GM10847 (cell line): ENCODE measurements around the gene KPNA2.
A peak's percentile ranks its signal among the peaks of the same experiment; 100 is the strongest.

Experiments
- POLR2A ChIP-seq: IDR thresholded peaks from 2 replicates; pipeline ENCODE4 v1.6.1; 2011; ENCODE audit not compliant: insufficient read length; ENCODE audit errors: extremely low read depth

KPNA2 gene

DNA sequence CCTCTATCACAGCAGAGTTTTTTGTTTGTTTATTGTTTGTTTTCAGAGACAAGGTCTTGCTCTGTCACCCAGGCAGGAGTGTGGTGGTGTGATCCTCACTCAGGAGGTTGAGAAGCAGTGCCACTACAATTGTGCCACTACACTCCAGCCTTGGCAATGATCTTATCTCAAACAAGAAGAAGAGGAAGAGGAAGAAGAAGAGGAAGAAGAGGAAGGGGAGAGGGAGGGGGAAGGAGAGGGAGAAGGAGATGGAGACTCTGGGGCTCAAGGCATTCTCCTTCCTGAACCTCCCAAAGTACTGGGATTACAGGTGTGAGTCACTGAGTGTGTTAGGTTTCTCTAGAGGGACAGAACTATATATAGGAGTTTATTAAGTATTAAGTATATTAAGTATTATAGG is 22.1 kb upstream of the KPNA2 start:
- no peak for TF ChIP-seq POLR2A

DNA sequence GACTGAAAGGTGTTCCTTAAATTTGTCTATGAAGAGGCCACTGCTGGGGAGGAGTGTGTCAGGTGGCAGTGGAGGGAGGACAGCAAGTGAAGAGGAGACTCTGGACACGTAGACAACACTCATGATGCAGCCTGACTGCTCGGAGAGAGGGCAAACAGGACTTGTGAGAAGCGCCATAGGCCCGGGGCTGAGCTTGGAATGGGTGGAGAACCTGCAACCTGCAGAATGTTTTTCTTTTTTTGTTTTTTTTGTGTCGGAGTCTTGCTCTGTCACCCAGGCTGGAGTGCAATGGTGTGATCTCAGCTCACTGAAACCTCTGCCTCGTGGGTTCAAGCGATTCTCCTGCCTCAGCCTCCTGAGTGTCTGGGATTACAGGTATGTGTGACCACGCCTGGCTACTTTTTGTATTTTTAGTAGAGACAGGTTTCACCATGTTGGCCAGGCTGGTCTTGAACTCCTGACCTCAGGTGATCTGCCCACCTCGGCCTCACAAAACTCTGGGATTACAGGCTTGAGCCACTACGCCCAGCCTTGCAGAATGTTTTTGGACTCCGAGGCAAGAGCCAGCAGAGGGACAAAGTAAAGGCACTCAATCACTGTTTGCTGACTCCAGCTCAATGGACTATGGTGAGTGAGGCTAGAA is 20.3 kb upstream of the KPNA2 start:
- no peak for TF ChIP-seq POLR2A

DNA sequence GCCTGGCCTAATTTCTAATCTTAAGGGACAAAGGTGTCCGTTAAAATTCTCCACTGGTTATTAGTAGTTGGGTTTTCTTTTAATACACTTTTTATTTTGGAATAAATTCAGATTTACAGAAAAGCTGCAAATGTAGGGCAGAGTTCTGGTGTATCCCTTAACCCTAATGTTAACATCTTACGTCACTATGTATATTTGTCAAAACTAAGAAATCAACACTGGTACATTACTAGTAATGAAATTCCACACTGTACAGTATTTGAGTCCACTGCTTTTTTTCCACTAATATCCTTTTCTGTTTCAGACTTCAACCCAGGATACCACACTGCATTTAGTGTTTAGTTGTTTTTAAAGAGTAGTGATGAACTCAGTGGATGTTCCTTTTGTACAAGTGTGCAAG is 18.7 kb upstream of the KPNA2 start:
- no peak for TF ChIP-seq POLR2A

DNA sequence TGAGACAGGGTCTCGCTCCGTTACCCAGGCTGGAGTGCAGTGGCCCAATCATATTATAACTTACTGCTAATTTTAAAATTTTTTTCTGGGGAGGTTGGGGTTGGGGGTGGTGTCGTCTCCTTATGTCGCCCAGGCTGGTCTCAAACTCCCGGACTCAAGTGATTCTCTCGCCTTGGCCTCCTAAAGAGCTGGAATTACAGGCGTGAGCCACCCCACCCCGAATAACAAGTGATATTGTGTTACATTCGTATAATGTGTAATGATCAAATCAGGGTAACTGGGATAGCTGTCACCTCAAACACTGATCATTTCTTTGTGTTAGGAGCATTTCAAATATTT is 16.2 kb upstream of the KPNA2 start:
- TF ChIP-seq POLR2A = no peak

DNA sequence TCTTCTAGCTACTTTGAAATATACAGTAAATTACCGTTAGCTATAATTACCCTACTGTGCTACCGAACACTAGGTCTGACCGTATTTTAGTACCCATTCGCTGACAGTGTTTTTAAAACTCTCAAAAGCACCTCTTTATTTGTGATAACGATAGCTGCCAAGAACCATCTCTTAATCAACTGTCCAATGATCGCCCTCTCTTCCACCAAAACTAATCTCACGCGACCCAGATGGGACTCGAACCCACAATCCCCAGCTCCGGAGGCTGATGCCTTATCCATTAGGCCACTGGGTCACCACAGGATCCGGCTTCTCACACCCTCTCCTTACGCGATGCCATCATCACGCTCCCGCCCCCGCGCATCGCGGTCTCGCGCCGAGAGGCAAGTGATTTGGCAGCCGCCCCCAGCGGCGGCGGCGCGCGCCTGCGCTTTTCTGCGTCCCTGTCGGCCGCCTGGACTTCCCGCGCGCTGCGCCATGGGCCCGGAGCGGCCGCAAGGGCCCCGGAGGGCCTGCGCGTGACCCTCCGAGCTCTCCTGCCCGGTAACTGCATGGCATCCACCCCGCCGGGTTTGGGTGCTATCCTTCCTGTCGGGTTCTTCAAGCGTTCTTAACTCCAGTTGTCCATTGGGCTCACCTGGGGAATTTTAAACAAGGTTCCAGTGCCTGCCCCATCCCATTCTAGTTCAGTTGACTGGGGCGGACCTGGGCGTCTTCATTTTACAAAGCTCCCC is 15.7 kb upstream of the KPNA2 start:
- peak; percentile 73 for TF ChIP-seq POLR2A

DNA sequence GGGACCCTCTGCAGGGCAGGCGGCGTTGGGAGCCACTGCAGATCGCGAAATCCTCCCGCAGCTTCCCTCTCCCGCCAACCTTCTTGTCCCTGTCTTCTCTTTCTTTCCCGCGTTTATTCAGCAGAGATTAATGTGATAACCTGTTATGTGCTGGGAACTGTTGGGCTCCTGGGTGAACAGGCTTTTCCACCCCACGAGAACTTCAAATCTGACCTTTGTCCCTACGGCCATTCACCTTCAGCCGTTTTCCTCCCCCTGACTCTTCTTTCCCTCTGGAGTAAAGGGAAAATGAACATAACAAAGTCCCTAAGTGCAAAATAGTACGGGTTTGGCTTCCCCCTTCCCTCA is 15.2 kb upstream of the KPNA2 start:
- no peak for TF ChIP-seq POLR2A

DNA sequence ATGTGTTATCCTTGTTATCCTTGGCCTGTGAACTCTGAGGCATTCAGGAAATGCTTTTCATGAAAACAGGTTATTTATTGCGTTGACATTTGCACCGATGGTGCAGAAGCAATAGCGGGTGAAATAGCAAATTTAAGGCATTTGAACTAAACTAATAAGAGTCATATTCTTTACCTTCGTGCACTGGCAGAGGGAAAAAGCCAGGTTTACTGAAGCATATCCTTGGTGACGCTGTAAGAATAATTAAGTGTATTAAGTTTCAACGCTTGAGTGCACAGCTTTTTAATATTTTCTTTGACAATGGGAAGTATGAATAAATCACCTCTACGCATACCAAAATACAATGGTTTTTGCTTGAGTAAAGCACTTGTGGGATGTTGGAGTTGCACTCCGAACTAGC is 13.6 kb upstream of the KPNA2 start:
- TF ChIP-seq POLR2A = no peak

DNA sequence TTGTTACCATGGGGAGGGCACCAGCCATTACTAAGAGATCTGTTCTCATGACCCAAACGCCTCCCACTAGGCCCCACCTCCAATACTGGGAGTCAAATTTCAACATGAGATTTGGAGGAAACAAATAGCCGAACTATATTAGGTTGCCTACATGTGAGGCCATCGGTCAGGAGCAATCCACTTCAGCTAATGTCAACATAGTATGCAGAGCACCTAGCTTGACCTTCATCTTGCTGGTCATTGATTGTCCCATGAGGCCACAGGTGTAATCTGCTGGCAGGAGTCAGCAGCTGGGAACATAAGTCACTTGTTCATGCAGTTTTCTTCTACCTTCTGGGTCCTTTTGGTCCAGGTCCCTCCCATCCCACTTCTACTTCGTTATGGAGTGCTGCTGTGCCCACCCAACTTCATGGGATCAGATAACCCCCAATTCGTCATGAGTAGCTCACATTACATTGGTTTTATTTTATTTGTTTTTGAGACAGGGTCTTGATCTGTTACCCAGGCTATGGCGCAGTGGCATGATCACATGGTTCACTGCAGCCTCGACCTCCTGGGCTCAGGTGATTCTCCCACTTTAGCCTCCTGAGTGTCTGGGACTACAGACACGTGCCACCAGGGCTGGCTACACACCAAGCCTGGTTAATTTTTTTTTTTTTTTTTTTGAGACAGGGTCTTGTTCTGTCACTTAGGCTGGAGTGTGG is 5.9 kb upstream of the KPNA2 start:
- TF ChIP-seq POLR2A = no peak

DNA sequence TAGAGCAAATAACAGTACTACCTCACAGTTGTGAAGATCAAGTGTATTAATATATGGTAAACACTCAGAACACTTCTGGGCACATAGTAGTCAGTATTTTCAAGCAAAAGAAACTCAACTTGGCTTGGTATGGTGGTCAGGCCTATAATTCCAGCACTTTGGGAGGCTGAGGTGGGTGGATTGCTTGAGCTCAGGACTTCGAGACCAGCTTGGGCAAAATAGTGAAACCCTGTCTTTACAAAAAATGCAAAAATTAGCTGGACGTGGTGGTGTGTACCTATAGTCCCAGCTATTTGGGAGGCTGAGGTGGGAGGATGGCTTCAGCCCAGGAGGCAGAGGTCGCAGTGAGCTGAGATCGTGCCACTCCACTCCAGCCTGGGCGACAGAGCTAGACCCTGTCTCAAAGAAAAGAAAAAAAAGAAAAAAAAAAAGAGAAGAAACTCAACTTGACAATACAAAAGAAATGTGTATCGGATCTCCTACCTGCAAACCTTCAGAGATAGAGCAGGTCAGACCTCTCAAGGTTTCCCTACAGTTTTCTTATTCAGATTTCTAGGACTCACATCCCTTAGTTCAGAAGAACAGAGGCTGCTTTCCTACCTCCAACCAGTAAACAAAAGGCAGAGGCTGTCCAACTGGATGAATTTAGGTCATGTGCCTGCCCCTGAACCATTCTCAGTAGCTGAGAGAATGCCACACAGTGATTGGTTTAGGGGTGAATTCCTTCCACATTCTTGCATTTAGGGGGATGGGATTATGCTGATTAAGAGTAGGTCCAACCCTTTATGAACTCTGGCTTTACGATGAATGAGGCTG is 1.7 kb upstream of the KPNA2 start:
- TF ChIP-seq POLR2A = no peak

DNA sequence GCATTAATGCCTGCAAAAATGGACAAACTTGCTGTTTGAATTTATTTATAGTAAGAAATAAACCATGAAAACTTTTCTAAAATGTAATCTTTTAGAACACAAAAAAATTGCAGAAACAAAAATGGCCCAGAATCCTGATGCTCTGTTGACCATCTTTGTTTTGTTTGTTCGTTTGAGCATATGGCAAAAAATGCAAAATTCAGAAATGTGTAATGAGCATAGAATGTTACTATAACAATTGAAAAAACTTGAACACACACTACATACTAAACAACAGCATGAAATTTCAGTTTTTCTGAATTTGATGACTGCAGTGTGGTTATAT is 1.1 kb upstream of the KPNA2 start:
- no peak for TF ChIP-seq POLR2A

DNA sequence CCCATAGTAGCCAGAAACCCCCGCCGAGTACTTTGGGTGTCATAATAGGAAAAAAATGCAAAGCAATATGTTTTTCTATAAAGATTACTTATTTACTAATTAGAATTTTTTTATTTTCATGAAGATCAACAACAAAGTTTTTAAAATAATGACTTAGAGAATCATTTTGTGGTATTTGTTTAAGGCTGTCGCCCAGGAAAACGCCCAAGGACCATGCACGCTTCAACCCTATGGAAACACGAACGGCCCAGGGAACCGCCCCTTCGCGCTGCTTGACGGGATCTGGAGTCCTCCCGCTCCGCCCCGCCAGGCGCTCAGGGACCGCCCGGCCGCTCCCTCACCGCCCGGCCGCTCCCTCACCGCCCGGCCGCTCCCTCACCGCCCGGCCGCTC is 408 bp upstream of the KPNA2 start:
- no peak for TF ChIP-seq POLR2A

DNA sequence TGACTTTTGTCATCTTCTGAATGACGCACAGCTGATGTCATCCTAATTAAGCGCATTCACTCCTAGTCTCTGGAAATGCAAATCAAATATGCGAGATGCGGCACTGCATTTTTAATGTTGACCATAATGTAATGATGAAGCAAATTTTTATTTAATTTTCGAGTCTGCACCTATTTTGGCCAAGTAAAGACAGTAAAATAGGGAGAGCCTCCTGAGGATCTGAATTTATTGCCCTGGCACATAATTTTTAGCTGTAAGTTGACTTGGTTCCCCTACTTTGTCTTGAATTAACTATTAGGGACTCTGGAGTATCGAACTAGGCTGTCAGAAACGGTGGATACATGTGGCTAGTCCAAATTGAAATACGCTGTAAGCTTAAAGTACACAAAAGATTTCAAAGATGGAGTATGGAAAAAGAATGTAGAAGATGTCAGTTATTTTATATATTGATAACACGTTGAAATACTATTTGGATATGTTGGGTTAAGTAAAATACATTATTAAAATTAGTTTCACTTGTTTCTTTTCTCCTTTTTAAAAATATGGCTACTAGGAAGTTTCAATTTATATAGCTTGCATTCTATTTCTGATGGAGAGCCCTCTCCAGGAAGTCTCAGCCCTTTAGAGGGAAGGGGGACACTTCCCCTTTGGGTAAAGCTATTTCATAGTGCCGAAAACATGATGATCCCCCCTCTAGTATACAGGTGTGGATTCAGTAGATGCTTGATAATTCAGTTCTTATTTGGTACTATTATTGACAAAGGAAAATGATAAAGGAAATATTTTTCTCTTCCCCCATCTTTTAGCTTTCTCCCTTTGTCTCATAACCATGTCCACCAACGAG is 991 bp downstream of the KPNA2 start:
- no peak for TF ChIP-seq POLR2A

DNA sequence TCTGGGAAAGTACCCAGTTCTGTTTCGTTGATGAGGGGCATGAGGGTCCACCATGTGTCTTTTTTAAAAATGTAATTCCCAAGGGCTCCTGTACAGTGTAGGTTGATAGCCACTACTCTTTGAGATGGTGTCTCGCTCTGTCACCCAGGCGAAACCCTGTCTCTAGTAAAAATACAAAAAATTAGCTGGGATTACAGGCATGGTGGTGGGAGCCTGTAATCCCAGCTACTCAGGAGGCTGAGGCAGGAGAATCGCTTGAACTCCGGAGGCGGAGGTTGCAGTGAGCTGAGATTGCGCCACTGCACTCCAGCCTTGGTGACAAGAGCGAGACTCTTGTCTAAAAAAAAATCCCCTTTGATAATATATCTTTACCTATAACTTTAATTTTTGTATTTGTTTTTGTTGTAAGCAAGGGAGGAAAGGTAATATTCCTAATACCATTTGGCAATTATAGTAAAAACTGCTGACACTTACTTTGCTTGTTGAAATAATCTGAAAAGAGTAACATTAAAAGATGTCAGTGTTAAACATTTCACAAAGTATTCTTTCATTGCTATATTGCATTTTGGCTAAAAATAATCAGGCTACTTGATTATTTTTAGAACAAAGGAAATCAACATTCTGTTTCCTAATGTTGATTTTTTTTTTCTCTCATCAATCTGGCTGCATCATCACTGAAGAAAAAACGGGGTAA is 11.8 kb downstream of the KPNA2 start:
- no peak for TF ChIP-seq POLR2A

DNA sequence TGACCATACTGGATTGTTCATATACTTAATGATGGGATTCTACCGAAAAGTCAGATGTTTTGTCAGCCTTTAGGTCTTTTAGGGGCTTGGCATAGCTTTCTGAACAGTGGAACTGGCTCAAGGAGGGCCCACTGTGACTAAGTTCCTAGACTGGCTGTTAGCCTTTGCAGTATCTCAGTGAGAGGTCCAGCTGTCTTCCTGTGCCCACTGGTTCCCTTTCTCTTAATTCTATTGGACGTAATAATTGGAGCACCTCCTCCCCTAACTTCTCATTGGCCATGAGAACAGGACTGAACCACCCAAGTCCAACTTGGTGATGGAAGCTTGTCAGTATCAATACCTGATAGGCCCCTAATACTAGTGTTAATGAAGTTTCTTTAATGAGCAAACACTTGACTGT is 13.5 kb downstream of the KPNA2 start:
- TF ChIP-seq POLR2A = no peak
